Activated CD4-positive, alpha-beta T cell treated with anti-CD3 and anti-CD28 coated beads, Interleukin-2, amount 10 ng/mL, durations not matched to agents 24 days and 14 days (primary cell): ENCODE results near the gene MRPL58. TPM values are rescaled to one million over a fixed set of nuclear protein-coding genes. Genes with fewer than 3 reads are reported as not detected.
"Not testable (repeated sequence)": the region's sequence is repeated elsewhere in the genome, so short reads cannot be mapped to it uniquely, and the experiment has no call there.

Experiments
- DNase-seq: peaks from one replicate; pipeline ENCODE4 v3.0.0; 2022
- H3K27ac Mint-ChIP-seq: one replicate; pipeline ENCODE4 v1.8.0; 2022; ENCODE audit warnings: mild to moderate bottlenecking, mixed read lengths
- H3K27me3 Mint-ChIP-seq: one replicate; pipeline ENCODE4 v1.8.0; 2022; ENCODE audit warnings: mixed read lengths
- H3K36me3 Mint-ChIP-seq: one replicate; pipeline ENCODE4 v1.8.0; 2022; ENCODE audit warnings: low read depth, mild to moderate bottlenecking, mixed read lengths
- H3K4me1 Mint-ChIP-seq: one replicate; pipeline ENCODE4 v1.8.0; 2021; ENCODE audit warnings: mixed read lengths
- H3K4me3 Mint-ChIP-seq: one replicate; pipeline ENCODE4 v1.8.0; 2022; ENCODE audit warnings: mild to moderate bottlenecking, moderate library complexity, mixed read lengths
- H3K9me3 Mint-ChIP-seq: one replicate; pipeline ENCODE4 v1.8.0; 2021; ENCODE audit warnings: mixed read lengths
- intact Hi-C: fragments of 100-400 bp; cut with micrococcal nuclease; formaldehyde crosslinking; loops from one replicate; pipeline ENCODE4 v1.15.1; 2023
- total RNA-seq: library from RNA; stranded (reverse); gene quantifications from 2 replicates; pipeline ENCODE4 v1.2.3, GENCODE V29; 2022

MRPL58 gene
- total RNA-seq, 1 donor from 2014 or later, result 73.3 TPM

DNA sequence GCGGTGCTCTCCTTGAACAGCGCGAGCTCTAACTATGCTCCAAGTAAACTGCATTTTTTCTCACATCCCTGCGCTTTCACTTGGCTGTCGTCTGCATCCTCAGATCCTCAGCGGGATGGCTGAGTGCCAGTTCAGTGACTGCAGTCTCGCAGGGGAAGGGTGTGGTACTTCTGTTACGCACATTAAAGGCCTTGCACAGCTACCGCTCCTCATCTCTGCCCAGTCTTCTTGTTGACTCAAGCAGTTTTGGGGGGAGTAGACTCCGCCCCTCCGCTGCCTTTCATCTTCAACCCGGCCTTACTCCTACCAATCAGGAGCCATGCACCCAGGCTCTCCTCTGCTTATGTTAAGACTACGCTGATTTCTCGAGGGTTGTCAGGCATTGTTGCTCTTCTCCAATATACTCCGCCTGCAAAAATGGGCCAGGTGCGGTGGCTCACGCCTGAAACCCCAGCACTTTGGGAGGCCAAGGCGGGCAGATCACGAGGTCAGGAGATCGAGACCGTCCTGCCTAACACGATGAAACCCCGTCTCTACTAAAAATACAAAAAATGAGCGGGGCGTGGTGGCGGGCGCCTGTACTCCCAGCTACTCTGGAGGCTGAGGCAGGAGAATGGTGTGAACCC lies 24.3 kb downstream of the MRPL58 start:
- Mint-ChIP-seq H3K27me3 (peaks cover 3% of the 10 kb centered on the region), H3K9me3 (no peaks in the 10 kb centered on the region), H3K4me3 (peak overlapping the region; percentile 82), H3K27ac (peak overlapping the region; percentile 88), H3K4me1 (peaks cover 50% of the 10 kb centered on the region), H3K36me3 (peaks cover 23% of the 10 kb centered on the region)
- intact Hi-C loops, result no loop called here
- peak; percentile 92 for DNase-seq

DNA sequence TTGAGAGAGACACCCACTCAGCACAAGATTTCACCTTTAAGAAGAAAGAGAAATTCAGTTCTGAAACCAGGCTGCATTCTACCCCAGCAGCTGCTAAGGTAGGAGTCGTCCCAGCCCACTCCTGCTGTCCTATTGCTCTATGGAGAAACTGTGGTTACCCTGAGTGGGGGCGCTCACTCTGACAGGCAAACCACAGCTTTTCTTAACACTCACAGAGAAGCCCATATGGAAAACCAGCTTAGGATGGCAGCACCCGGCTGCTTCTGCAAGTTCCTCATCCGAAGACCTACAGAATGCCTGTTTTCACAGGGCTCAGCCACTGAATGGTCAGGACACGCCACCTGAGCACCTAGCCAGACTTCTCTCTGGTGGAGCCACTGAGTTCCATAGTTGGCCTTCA lies 26.8 kb downstream of the MRPL58 start:
- intact Hi-C loops, result no loop called here
- Mint-ChIP-seq H3K4me1 (peaks cover 32% of the 10 kb centered on the region), H3K9me3 (no peaks in the 10 kb centered on the region), H3K36me3 (peaks cover 30% of the 10 kb centered on the region), H3K4me3 (no peak overlapping the region), H3K27ac (no peak overlapping the region), H3K27me3 (peaks cover 3% of the 10 kb centered on the region)
- no peak for DNase-seq

DNA sequence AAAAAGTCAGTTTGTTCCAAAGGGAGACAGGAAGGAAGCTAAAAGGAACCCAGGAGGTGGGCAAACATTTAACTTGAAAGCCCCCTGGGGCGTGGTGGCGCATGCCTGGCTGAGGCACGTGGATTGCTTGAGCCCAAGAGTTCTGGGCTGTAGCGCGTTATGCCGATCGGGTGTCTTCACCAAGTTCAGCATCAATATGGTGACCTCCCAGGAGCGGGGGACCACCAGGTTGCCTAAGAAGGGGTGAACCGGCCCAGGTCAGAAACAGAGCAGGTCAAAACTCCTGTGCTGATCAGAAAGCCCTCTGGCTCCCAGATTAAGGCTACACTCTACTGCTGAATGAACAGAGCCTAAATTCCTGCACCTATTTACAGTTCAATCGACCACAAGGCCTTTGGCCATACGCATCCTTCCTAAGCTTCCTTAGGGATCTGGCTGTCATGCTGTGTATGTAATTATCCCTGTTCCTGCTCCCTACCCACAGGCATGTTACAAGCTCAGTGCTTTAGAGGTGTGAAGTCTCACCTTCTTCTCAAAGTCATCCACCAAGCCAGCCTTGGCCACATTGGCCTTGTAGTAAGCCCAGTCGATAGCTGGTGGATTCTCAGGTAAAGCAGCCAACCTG lies 29.3 kb downstream of the MRPL58 start:
- Mint-ChIP-seq H3K9me3 (no peaks in the 10 kb centered on the region), H3K27me3 (no peaks in the 10 kb centered on the region), H3K4me3 (no peak overlapping the region), H3K4me1 (peaks cover 24% of the 10 kb centered on the region), H3K27ac (no peak overlapping the region), H3K36me3 (peaks cover 27% of the 10 kb centered on the region)
- no peak for DNase-seq
- intact Hi-C loops, result no loop called here

DNA sequence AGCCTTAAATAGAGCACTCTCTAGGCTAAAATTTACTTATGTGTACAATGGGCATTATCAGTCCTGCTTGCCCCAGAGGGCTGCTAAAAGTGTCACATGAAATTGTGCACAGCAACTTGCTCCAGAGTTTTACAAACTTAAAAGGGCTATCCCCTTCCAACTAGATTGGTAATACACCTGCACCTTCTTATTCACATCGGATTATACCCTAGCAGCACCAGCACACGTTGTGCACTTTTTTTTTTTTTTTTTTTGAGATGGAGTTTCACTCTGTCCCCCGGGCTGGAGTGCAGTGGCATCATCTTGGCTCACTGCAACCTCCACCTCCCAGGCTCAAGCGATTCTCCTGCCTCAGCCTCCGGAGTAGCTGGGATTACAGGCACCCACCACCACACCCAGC lies 31.3 kb downstream of the MRPL58 start:
- Mint-ChIP-seq H3K4me1 (peaks cover 31% of the 10 kb centered on the region), H3K36me3 (peaks cover 27% of the 10 kb centered on the region)
- H3K4me3 Mint-ChIP-seq, intact Hi-C loops, H3K27me3 Mint-ChIP-seq, H3K9me3 Mint-ChIP-seq, H3K27ac Mint-ChIP-seq, DNase-seq: not testable (repeated sequence)

DNA sequence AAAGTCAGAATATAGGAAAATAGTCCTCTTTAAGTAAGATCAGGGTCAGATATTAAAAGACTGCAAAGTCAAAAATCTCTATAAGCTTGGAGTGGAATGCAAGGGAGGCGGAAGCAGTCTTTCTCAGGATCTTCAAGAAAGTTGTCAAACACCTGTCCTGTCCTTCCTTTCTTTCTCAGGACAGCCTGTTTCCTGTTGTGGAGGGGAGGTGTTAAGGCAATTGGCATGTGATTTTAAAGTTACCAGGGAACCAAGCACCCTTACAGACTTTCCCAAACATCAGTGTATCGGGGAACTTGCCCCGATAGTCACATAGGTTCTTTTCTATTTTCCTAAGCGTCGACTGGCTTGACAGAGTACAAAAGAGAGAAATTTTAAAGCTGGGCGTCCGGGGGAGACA lies 32.2 kb downstream of the MRPL58 start:
- intact Hi-C loops, result no loop called here
- H3K27ac Mint-ChIP-seq, result no peak overlapping the region

DNA sequence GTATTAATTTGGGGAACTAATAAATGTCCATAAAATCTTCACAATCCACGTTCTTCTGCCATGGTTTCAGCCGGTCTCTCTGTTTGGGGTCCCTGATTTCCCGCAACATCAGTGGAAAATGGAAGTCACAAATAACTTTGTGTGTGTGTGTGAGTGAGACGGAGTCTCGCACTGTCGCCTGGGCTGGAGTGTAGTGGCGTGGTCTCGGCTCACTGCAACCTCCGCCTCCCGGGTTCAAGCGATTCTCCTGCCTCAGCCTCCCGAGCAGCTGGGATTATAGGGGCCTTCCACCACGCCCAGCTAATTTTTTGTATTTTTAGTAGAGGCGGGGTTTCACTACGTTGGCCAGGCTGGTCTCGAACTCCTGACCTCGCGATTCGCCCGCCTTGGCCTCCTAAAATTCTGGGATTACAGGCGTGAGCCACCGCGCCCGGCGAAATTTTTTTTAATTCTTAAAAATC lies 33.5 kb downstream of the MRPL58 start:
- intact Hi-C loops, result loop anchor here (1.0 to 2.0 kb wide), 2 partner anchors 11 to 63 kb away; partner anchors contain the start of gene ARMC7

More for the DNA sequence above, 32.2 kb downstream of the MRPL58 start:
- peak overlapping the region; percentile 67 for H3K4me3 Mint-ChIP-seq
- H3K36me3 Mint-ChIP-seq, result peaks cover 30% of the 10 kb centered on the region
- DNase-seq, result no peak
- no peaks in the 10 kb centered on the region for H3K27me3 Mint-ChIP-seq
- no peaks in the 10 kb centered on the region for H3K9me3 Mint-ChIP-seq
- H3K4me1 Mint-ChIP-seq, result peaks cover 32% of the 10 kb centered on the region

DNA sequence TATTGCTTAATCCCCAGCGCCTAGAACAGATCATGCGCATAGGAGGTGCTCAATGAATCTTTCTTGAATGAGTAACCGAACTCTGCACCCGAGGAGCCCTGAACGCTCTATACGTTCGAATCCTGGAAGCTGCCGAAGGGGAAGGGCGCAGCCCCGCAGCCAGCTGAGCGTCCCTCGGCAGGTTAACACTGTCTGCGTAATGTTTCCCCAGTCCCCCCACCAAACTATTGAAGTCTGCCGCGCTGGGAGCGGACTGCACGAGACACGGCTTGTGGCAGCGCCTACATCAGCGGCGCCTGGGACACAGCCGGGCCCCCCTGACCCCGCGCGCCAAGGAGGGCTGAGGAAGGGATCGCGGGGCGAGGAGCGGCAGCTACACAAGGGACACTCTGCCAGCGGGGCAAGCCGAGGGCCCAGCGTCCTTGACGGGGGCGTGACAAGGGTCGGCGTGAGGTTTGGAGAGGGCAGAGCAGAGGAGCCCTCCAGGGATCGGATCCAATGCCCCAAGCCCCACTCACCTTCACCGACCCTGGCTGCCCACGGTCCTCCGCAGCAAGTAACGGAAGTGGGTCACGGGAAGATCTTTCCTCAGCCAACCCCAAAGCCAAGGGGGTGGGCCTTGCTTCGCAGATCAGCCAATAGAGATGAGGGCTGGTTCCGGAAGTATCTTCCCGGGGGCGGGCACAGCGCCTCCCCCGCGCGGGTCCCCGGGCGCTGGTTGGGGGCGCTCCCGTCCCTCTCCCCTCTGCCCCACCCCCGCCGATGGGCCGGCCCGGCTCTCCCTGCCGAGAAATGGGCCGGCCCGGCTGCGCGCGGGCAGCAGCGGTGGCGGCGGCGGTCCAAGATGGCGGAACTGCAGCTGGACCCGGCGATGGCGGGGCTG lies 34.2 kb downstream of the MRPL58 start, which contains the start of the genes ATP5PD and KCTD2:
Gene ATP5PD (minus strand): TSS at position 563 of the 883 bp plus-strand sequence. CDS start 4,319 bp downstream, outside the sequence.
Gene KCTD2 (plus strand): TSS at position 819 of the 883 bp plus-strand sequence. CDS start 26 bp downstream, at position 845.
- Mint-ChIP-seq H3K27ac (peak within 1 kb of the TSS; percentile 95), H3K4me3 (peak within 1 kb of the TSS; percentile 99), H3K27me3 (no peaks in the 10 kb centered on the region), H3K4me1 (peaks cover 29% of the 10 kb centered on the region), H3K36me3 (peaks cover 18% of the 10 kb centered on the region), H3K9me3 (no peaks in the 10 kb centered on the region)
- DNase-seq, result peak; percentile 98
- intact Hi-C loops, result loop anchor here (1.0 to 2.0 kb wide), 2 partner anchors 11 to 62 kb away; partner anchors contain the start of gene ARMC7

More for the DNA sequence above, 33.5 kb downstream of the MRPL58 start:
- H3K27me3 Mint-ChIP-seq, DNase-seq, H3K9me3 Mint-ChIP-seq: not testable (repeated sequence)
- Mint-ChIP-seq H3K36me3 (peaks cover 21% of the 10 kb centered on the region), H3K4me1 (peaks cover 29% of the 10 kb centered on the region), H3K27ac (peak overlapping the region; percentile 95), H3K4me3 (peak overlapping the region; percentile 99)

DNA sequence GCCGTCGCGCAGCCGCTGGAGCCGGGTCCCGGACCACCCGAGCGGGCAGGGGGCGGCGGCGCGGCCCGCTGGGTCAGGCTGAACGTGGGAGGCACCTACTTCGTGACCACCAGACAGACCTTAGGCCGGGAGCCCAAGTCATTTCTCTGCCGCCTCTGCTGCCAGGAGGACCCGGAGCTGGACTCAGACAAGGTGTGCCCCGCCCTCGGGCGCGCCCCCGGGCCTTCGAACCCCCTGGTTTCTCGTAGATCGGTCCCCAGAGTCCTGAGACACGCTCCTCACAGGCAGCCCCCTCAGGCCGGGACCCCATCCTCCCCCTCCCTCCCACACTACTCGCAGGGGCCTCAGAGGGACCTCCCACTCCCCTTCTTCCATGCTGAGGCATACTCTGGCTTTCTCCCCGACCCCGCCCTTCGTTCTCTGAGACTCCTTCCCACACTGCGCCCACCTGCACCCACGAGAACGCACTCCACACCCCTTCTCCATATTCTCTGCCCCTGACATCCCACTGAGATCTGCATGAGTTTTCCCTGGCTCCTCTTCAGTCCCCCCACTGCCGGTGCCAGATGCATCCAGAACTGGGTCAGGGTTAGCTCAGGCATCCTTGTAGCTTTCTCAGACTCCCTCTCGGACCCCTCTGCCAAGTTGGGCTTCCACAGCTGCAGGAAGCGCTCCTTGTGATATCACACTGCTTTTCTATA lies 35.1 kb downstream of the MRPL58 start:
- no peaks in the 10 kb centered on the region for H3K9me3 Mint-ChIP-seq
- intact Hi-C loops, result loop anchor here (2.0 kb wide), 1 partner anchor 61 kb away; the partner anchor contains the start of gene ARMC7

DNA sequence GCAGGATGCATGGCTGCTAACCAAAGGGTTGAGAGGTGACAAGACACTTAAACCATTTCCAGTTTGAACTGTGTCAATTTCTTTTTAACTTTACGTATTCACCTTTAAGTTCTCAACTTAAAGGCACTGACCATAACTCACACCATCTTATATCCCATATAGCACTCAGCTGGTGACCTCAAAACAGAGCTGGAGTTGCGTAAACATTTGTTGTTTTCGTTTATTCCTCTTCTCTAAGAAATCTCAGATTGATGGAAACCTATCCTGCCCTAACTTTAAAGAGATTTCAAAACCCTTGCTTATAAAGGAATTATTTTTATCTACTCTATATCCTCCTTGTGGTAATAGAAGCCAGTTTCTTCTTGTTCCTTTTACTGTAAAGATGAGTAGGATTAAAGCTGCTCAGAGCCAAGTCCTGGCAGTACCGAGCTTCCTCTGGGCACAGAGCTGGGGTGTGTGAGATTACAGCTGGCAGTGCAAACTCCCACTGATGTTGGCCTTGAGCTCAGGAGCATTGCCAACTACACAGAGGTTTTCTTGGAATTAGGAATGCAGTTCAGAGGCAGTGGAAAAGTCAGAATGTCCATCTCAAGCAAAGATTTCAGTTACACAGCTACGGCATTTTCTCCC lies 35.9 kb downstream of the MRPL58 start:
- DNase-seq, result no peak
- peaks cover 22% of the 10 kb centered on the region for H3K36me3 Mint-ChIP-seq
- H3K9me3 Mint-ChIP-seq, result no peaks in the 10 kb centered on the region
- intact Hi-C loops, result no loop called here
- no peaks in the 10 kb centered on the region for H3K27me3 Mint-ChIP-seq
- peaks cover 29% of the 10 kb centered on the region for H3K4me1 Mint-ChIP-seq
- peak overlapping the region; percentile 98 for H3K4me3 Mint-ChIP-seq
- peak overlapping the region; percentile 86 for H3K27ac Mint-ChIP-seq

More for the DNA sequence above, 35.1 kb downstream of the MRPL58 start:
- Mint-ChIP-seq H3K27me3 (no peaks in the 10 kb centered on the region), H3K4me3 (peak overlapping the region; percentile 98), H3K4me1 (peaks cover 29% of the 10 kb centered on the region), H3K27ac (peak overlapping the region; percentile 86), H3K36me3 (peaks cover 17% of the 10 kb centered on the region)
- peak; percentile 79 for DNase-seq

DNA sequence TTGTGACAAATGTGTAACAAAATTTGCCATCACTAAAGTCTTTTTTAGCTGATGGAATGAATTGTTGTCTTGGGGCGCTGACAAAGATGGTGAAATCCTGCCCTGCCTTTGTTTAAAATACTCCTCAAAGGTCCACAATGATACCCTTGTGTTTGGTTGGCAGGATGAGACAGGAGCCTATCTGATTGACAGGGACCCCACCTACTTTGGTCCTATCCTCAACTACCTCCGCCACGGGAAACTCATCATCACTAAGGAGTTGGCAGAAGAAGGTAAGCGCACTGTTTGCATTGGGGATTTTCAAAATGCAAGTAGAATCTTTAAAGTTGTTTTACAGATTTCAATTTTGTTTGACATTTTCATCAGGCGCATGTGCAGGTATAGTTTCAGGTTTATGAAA lies 36.6 kb downstream of the MRPL58 start:
- H3K36me3 Mint-ChIP-seq, result peaks cover 25% of the 10 kb centered on the region
- H3K27me3 Mint-ChIP-seq, result no peaks in the 10 kb centered on the region
- intact Hi-C loops, result no loop called here
- no peak for DNase-seq
- H3K4me3 Mint-ChIP-seq, result no peak overlapping the region
- H3K9me3 Mint-ChIP-seq, result no peaks in the 10 kb centered on the region
- H3K27ac Mint-ChIP-seq, result no peak overlapping the region
- H3K4me1 Mint-ChIP-seq, result peaks cover 29% of the 10 kb centered on the region

DNA sequence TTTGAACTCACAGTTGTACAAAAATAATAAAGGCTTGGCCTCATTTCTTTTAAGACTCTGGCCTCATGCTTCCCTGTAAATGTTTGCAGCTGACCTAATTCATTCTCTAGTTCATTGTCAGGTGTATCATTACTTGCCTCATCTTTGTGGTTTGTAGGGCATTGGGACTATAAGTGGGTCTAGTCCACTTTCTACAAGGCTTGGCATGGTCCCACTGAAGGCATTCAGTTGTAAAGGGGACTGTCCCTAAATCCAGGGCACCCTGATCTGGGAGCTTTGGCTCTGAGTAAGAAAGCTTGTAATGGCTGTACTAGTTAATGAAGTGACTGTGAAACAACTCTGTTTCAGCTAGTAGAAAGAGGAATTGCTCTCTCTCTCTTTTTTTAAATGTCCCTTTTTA lies 37.2 kb downstream of the MRPL58 start:
- Mint-ChIP-seq H3K4me1 (peaks cover 29% of the 10 kb centered on the region), H3K9me3 (no peaks in the 10 kb centered on the region), H3K27me3 (no peaks in the 10 kb centered on the region), H3K27ac (no peak overlapping the region), H3K36me3 (peaks cover 28% of the 10 kb centered on the region), H3K4me3 (no peak overlapping the region)
- intact Hi-C loops, result no loop called here
- DNase-seq, result no peak

DNA sequence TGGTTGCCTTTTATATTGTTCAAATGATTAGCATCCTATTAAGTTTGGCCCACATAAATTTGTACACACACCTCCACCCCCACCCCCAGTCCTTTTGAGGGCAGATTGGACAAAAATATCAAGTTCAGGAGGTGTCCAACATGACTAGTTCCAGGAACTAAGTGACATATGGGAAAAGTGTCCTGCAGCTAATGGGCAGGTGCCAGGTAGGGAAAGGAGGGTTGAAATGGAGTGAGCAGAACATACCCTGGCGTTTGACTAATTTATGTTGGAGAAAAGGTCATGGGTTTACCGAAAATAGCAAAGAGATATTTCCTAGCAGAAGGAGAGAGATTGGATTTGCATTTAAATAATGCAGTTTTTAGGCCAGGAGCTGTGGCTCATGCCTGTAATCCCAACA lies 39.5 kb downstream of the MRPL58 start:
- Mint-ChIP-seq H3K27ac (no peak overlapping the region), H3K27me3 (no peaks in the 10 kb centered on the region), H3K4me3 (no peak overlapping the region), H3K36me3 (peaks cover 36% of the 10 kb centered on the region), H3K9me3 (no peaks in the 10 kb centered on the region), H3K4me1 (peaks cover 25% of the 10 kb centered on the region)
- DNase-seq, result no peak
- intact Hi-C loops, result no loop called here
